ENCODE results near the gene PPP1R1C. TPM values are rescaled to one million over a fixed set of nuclear protein-coding genes. Genes with fewer than 3 reads are reported as not detected.

Gene PPP1R1C
- total RNA-seq, 6 experiments from 2014 or later = 0.31 to 0.48 (median 0.39) TPM; not detected in 2

- Mint-ChIP-seq H3K4me1 (ENCODE audit: low read depth) (peaks cover 61% of the 10 kb centered on the region), H3K9me3 (no peaks in the 10 kb centered on the region), H3K27ac (peak overlapping the region; percentile 54; the same call in 1 of the 2 replicates), H3K36me3 (ENCODE audit: low read depth) (peaks cover 5% of the 10 kb centered on the region; the same call in 1 of the 2 replicates), H3K4me3 (peak overlapping the region; percentile 22; the same call in 1 of the 2 replicates), H3K27me3 (ENCODE audit: insufficient read depth) (peaks cover 4% of the 10 kb centered on the region; the same call in 1 of the 2 replicates)
- no peak for DNase-seq
- TF ChIP-seq CTCF (IDR thresholded peaks at IDR 0.05) = no peak
These were observed 83.8 kb downstream of the PPP1R1C start for GRCh38 chr2:182069416-182069815.

DNA sequence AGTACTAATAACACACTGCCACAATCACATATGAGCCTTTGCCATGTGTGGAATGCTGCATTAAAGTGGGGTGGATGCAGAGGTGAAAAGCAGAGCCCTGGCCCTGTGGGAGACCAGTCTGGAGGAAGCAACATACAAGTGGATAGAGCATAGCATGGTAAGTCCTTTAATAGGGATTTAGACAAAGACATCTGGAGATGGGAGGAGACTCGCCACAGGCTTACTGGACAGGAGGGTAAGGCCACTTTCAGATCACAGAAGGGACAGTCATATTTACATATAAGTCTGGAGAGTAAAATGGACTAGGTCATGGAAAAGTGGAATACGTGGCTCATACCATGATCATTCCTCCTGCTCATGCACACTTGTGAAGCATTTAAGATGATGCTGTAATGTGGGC, 84.3 kb downstream of the PPP1R1C start:
- H3K9me3 Mint-ChIP-seq = no peaks in the 10 kb centered on the region
- no peak overlapping the region for H3K4me3 Mint-ChIP-seq
- H3K36me3 Mint-ChIP-seq (ENCODE audit: low read depth) = peaks cover 5% of the 10 kb centered on the region; the same call in 1 of the 2 replicates
- peaks cover 56% of the 10 kb centered on the region for H3K4me1 Mint-ChIP-seq (ENCODE audit: low read depth)
- DNase-seq = no peak
- no peak overlapping the region for H3K27ac Mint-ChIP-seq
- no peak for TF ChIP-seq CTCF (IDR thresholded peaks at IDR 0.05)
- H3K27me3 Mint-ChIP-seq (ENCODE audit: insufficient read depth) = peaks cover 4% of the 10 kb centered on the region; the same call in 1 of the 2 replicates

DNA sequence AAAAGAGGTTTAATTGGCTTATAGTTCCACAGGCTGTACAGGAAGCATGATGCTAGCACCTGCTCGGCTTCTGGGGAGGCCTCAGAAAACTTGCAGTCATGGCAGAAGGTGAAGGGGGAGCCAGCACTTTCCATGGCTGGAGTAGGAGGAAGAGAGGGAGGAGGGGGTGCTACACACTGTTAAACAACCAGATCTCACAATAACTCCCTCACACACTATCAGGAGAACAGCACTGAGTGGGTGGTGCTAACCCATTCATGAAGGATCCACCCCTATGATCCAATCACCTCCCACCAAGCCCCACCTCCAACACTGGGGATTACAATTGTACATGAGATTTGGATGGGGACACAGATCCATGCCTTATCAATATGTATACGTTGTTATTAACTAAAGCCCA, 85.1 kb downstream of the PPP1R1C start:
- Mint-ChIP-seq H3K4me3 (no peak overlapping the region), H3K4me1 (ENCODE audit: low read depth) (peaks cover 51% of the 10 kb centered on the region), H3K9me3 (no peaks in the 10 kb centered on the region), H3K27me3 (ENCODE audit: insufficient read depth) (peaks cover 4% of the 10 kb centered on the region; the same call in 1 of the 2 replicates), H3K27ac (no peak overlapping the region), H3K36me3 (ENCODE audit: low read depth) (peaks cover 5% of the 10 kb centered on the region; the same call in 1 of the 2 replicates)
- TF ChIP-seq CTCF (IDR thresholded peaks at IDR 0.05) = no peak
- no peak for DNase-seq

DNA sequence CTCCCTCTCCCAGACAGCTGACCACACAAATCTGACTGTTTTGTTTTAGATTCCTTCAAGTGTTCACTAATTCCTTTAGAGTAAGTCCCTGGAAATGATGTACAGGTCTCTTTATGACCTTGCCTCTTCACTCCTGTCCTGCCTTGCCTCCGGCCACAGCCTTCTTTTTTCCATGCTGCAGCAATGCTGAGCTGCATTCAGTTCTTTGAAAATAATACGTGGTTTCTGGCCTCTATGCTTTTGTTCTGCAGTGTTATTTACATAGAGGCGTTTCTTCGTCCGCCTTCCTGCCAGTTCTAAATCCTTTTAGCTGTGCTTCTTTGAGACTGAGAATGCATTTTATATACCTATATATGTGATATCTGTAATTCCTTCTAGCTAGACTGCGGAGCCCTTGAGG, 87.2 kb downstream of the PPP1R1C start:
- peaks cover 48% of the 10 kb centered on the region for H3K4me1 Mint-ChIP-seq (ENCODE audit: low read depth)
- H3K27me3 Mint-ChIP-seq (ENCODE audit: insufficient read depth) = peaks cover 1% of the 10 kb centered on the region; the same call in 1 of the 2 replicates
- H3K9me3 Mint-ChIP-seq = no peaks in the 10 kb centered on the region
- TF ChIP-seq CTCF (IDR thresholded peaks at IDR 0.05) = no peak
- H3K27ac Mint-ChIP-seq = no peak overlapping the region
- H3K4me3 Mint-ChIP-seq = no peak overlapping the region
- H3K36me3 Mint-ChIP-seq (ENCODE audit: low read depth) = peaks cover 5% of the 10 kb centered on the region; the same call in 1 of the 2 replicates
- no peak for DNase-seq

DNA sequence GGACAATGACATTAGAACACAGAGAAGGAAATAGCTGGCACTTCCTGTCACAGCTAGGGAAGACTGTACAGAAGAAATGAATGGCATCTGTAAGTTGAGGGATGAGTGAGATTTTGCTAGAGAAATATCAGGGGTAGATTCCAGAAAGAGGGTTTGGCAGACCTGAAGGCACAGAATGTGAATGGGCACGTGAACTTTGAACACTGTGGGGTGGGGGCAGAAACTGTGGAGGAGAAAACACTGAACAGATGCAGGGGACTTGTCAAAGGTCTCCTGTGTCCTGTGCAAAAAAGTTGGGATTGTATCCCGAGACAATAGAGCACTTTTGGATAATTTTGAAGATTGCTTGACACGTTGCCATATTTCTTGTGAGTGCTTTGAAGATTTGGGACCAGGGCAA, 88.0 kb downstream of the PPP1R1C start:
- Mint-ChIP-seq H3K27ac (no peak overlapping the region), H3K4me1 (ENCODE audit: low read depth) (peaks cover 48% of the 10 kb centered on the region), H3K36me3 (ENCODE audit: low read depth) (peaks cover 5% of the 10 kb centered on the region; the same call in 1 of the 2 replicates), H3K9me3 (no peaks in the 10 kb centered on the region), H3K4me3 (no peak overlapping the region), H3K27me3 (ENCODE audit: insufficient read depth) (peaks cover 1% of the 10 kb centered on the region; the same call in 1 of the 2 replicates)
- TF ChIP-seq CTCF (IDR thresholded peaks at IDR 0.05) = no peak
- no peak for DNase-seq
